Activated T-helper 1 cell treated with anti-CD3 and anti-CD28 coated beads, Interleukin-12 subunit alpha, Interleukin-12 subunit beta, Interleukin-2, Interleukin-4 antibody, amounts not matched to agents 30 ng/mL and 10 ng/mL and 1 ng/mL, durations not matched to agents 14 hours and 24 hours and 36 hours (primary cell): ENCODE measurements around the gene PAQR9. TPM values are rescaled to one million over a fixed set of nuclear protein-coding genes. Genes with fewer than 3 reads are reported as not detected.

Experiments
- DNase-seq: peaks from one replicate; pipeline ENCODE4 v3.0.0; 2021; ENCODE audit warnings: low spot score
- H3K27ac Mint-ChIP-seq: one replicate; pipeline ENCODE4 v1.8.0; 2021; ENCODE audit warnings: mild to moderate bottlenecking, mixed read lengths
- H3K27me3 Mint-ChIP-seq: one replicate; pipeline ENCODE4 v1.8.0; 2022; ENCODE audit warnings: mild to moderate bottlenecking, moderate library complexity, mixed read lengths; ENCODE audit not compliant: insufficient read depth
- H3K36me3 Mint-ChIP-seq: one replicate; pipeline ENCODE4 v1.8.0; 2021; ENCODE audit warnings: low read depth, mixed read lengths
- H3K4me1 Mint-ChIP-seq: one replicate; pipeline ENCODE4 v1.8.0; 2021; ENCODE audit warnings: low read depth, mixed read lengths
- H3K4me3 Mint-ChIP-seq: one replicate; pipeline ENCODE4 v1.8.0; 2021; ENCODE audit warnings: mild to moderate bottlenecking, moderate library complexity, mixed read lengths
- H3K9me3 Mint-ChIP-seq: one replicate; pipeline ENCODE4 v1.8.0; 2021; ENCODE audit warnings: mixed read lengths
- intact Hi-C: fragments of 100-400 bp; cut with micrococcal nuclease; formaldehyde crosslinking; loops from one replicate; pipeline ENCODE4 v1.15.1; 2024
- total RNA-seq: library from RNA; stranded (reverse); gene quantifications from 2 replicates; pipeline ENCODE4 v1.2.3, GENCODE V29; 2022

PAQR9 gene
- total RNA-seq, 1 donor from 2014 or later: not detected

DNA sequence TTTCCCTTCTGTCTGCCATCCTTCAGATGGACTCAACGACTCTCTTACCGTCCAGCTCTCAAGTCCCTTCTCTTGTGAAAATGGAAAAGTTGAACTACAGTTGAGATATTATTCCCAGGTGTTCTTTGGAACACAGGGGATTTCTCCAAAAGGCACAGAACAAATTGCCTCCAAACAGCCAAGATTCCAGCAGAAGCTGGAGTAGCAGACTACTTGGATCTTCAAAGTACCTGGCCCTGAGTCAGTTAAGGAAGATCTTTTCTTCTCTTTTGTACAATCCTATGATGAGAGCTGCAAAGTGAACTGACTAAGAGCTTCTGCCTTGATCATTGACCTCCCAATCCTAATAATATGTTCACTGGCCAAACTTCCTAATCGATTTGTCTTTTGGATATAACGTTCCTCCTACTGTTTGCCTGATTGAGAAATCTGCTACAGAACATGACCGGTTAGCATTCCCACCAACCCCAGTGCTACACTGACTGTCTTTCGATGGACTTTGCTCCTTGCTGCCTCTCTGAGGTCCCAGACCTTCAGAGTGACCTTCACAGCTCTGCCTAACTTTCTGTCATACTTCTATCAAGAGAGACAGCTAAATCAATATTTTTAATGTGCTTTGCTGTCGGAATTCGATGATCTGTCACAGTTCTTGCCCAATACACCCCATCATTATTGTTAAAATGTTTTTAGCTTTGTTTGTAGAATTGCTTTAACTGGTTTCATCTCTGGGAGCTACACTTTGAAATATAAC is 21.9 kb downstream of the PAQR9 start:
- no peak for DNase-seq
- Mint-ChIP-seq H3K27ac (no peak overlapping the region), H3K4me1 (peaks cover 14% of the 10 kb centered on the region), H3K36me3 (no peaks in the 10 kb centered on the region), H3K9me3 (no peaks in the 10 kb centered on the region), H3K27me3 (peaks cover 7% of the 10 kb centered on the region), H3K4me3 (no peak overlapping the region)
- intact Hi-C loops: no loop called here

DNA sequence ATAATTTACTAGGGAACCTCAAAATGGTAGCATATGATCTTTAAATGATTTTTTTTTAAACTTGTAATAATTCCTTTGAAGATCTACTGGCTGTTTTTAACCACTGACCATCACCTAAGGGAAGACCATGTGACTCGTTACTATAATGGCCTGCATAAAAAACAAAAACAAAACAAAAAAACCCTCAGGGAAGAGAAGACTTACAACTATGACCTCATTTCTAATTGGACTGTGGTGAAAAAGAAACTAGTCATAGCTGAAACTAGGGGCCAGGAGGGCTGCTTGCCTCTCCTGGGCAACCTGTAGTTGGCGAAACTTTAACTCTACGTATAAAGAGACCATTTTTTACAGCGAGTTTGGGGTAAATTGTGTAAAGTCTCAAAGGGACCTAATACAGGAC is 23.0 kb downstream of the PAQR9 start:
- Mint-ChIP-seq H3K9me3 (no peaks in the 10 kb centered on the region), H3K27ac (no peak overlapping the region), H3K36me3 (no peaks in the 10 kb centered on the region), H3K27me3 (peaks cover 9% of the 10 kb centered on the region), H3K4me1 (peaks cover 14% of the 10 kb centered on the region), H3K4me3 (no peak overlapping the region)
- intact Hi-C loops: no loop called here
- no peak for DNase-seq

GRCh38 chr3:142940000-142940399 is 23.5 kb downstream of the PAQR9 start:
- Mint-ChIP-seq H3K27ac (no peak overlapping the region), H3K9me3 (no peaks in the 10 kb centered on the region), H3K4me1 (peaks cover 12% of the 10 kb centered on the region), H3K27me3 (peaks cover 9% of the 10 kb centered on the region), H3K4me3 (no peak overlapping the region), H3K36me3 (no peaks in the 10 kb centered on the region)
- intact Hi-C loops: no loop called here
- no peak for DNase-seq

DNA sequence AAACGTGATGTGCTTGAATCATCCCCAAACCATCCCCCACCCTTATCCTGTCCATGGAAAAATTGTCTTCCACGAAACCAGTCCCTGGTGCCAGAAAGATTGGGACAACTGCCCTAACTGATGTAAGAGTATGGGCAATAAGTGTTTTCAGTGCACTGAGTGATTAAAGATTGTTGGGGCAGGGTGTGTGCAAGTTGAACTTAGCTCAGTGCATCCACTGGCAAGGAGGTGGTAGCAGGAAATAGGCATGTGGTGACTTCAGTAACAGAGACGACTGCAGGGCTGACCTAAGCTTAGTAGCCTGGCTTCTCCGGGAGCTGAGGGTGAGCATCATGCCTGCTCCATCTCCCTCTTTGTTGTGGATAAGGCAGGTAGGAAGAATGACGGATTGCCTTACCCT is 27.5 kb downstream of the PAQR9 start:
- H3K9me3 Mint-ChIP-seq: no peaks in the 10 kb centered on the region
- H3K27me3 Mint-ChIP-seq: peaks cover 7% of the 10 kb centered on the region
- no peaks in the 10 kb centered on the region for H3K4me1 Mint-ChIP-seq
- intact Hi-C loops: no loop called here
- no peak for DNase-seq
- H3K4me3 Mint-ChIP-seq: no peak overlapping the region
- no peak overlapping the region for H3K27ac Mint-ChIP-seq
- H3K36me3 Mint-ChIP-seq: no peaks in the 10 kb centered on the region

GRCh38 chr3:142934887-142935269 is 28.6 kb downstream of the PAQR9 start:
- DNase-seq: no peak
- Mint-ChIP-seq H3K36me3 (no peaks in the 10 kb centered on the region), H3K4me3 (no peak overlapping the region), H3K4me1 (no peaks in the 10 kb centered on the region), H3K27me3 (peaks cover 5% of the 10 kb centered on the region), H3K9me3 (no peaks in the 10 kb centered on the region), H3K27ac (no peak overlapping the region)
- intact Hi-C loops: no loop called here

- Mint-ChIP-seq H3K36me3 (no peaks in the 10 kb centered on the region), H3K27me3 (peaks cover 5% of the 10 kb centered on the region), H3K9me3 (no peaks in the 10 kb centered on the region), H3K4me1 (no peaks in the 10 kb centered on the region), H3K27ac (no peak overlapping the region), H3K4me3 (no peak overlapping the region)
- intact Hi-C loops: no loop called here
- no peak for DNase-seq
These were observed 29.2 kb downstream of the PAQR9 start for GRCh38 chr3:142934128-142934886.

DNA sequence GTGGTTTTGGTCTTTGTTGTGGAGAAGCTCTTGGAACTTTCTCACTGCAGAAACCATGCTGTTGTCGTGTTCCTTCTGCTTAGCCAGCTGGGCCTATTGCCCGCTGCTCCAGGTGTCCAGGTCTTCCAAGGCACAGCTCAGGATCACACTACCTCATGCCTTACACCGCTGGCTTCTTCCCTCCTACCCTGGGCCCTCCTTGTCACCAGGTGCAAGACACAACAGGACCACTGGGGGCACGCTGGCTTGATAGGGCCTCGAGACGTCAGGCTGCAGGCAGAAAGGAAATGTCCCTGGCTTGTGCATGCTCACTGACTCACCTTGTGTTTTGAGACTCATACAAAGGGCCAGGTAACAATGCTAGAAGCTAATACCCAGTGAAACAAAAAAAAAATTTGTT is 32.3 kb downstream of the PAQR9 start:
- no peaks in the 10 kb centered on the region for H3K9me3 Mint-ChIP-seq
- intact Hi-C loops: no loop called here
- H3K27me3 Mint-ChIP-seq: peaks cover 12% of the 10 kb centered on the region
- H3K27ac Mint-ChIP-seq: no peak overlapping the region
- no peak for DNase-seq
- no peaks in the 10 kb centered on the region for H3K36me3 Mint-ChIP-seq
- H3K4me3 Mint-ChIP-seq: no peak overlapping the region
- no peaks in the 10 kb centered on the region for H3K4me1 Mint-ChIP-seq

DNA sequence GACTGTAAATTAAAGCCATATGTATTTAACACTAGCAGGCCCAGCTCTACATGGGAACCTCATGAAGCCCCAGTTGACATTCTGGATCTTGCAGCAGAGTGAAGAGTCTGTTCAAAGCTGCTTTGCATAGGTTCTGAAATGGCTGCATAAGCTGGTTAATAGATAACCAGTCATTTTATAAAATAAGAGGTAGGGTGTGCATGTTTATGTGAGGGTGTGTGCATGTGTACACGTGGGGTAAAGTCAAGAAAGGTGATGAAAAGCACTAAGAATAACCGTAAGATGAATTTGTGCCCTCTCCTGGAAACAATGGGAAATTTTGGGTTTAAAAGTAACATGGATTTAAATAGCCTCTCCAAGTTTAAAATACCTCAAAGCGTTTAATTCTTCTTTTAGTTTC is 33.0 kb downstream of the PAQR9 start:
- Mint-ChIP-seq H3K27me3 (peaks cover 18% of the 10 kb centered on the region), H3K4me1 (no peaks in the 10 kb centered on the region), H3K27ac (no peak overlapping the region), H3K36me3 (no peaks in the 10 kb centered on the region), H3K4me3 (no peak overlapping the region), H3K9me3 (no peaks in the 10 kb centered on the region)
- no peak for DNase-seq
- intact Hi-C loops: no loop called here

DNA sequence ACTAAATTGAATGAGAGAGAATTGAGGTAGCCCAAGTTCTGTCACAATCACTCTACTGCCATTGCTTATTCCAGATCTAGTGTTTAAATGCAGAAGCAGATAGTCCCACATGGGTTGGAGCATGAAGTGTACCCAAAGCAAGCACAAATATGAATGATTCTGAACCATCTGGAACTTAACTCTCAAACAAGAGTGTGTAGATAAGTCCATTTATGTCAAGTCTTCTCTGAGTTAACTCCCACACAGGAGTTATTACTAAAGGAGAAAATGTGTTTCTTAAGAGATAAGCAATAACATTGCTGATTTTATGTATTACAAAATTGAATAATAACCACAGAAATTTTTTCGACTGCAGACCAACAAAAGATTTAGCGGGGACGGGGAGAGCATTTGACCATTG is 33.6 kb downstream of the PAQR9 start:
- Mint-ChIP-seq H3K9me3 (no peaks in the 10 kb centered on the region), H3K36me3 (no peaks in the 10 kb centered on the region), H3K4me3 (no peak overlapping the region), H3K4me1 (no peaks in the 10 kb centered on the region), H3K27me3 (peaks cover 20% of the 10 kb centered on the region), H3K27ac (no peak overlapping the region)
- intact Hi-C loops: loop anchor here (1.0 kb wide), 4 partner anchors 57 to 744 kb away; no protein-coding TSS in a partner anchor
- DNase-seq: no peak

- H3K36me3 Mint-ChIP-seq: no peaks in the 10 kb centered on the region
- H3K4me1 Mint-ChIP-seq: no peaks in the 10 kb centered on the region
- intact Hi-C loops: loop anchor here (1.0 kb wide), 4 partner anchors 58 to 745 kb away; no protein-coding TSS in a partner anchor
- H3K9me3 Mint-ChIP-seq: no peaks in the 10 kb centered on the region
- H3K27ac Mint-ChIP-seq: no peak overlapping the region
- H3K4me3 Mint-ChIP-seq: no peak overlapping the region
- DNase-seq: peak; percentile 22
- peaks cover 24% of the 10 kb centered on the region for H3K27me3 Mint-ChIP-seq
These were observed 34.4 kb downstream of the PAQR9 start for GRCh38 chr3:142929109-142929508.

- H3K36me3 Mint-ChIP-seq: no peaks in the 10 kb centered on the region
- intact Hi-C loops: no loop called here
- DNase-seq: no peak
- peaks cover 29% of the 10 kb centered on the region for H3K27me3 Mint-ChIP-seq
- H3K27ac Mint-ChIP-seq: no peak overlapping the region
- no peaks in the 10 kb centered on the region for H3K9me3 Mint-ChIP-seq
- H3K4me3 Mint-ChIP-seq: no peak overlapping the region
- no peaks in the 10 kb centered on the region for H3K4me1 Mint-ChIP-seq
These were observed 37.0 kb downstream of the PAQR9 start for GRCh38 chr3:142926368-142926944.

- Mint-ChIP-seq H3K36me3 (no peaks in the 10 kb centered on the region), H3K27me3 (peaks cover 26% of the 10 kb centered on the region), H3K9me3 (no peaks in the 10 kb centered on the region), H3K4me3 (no peak overlapping the region), H3K4me1 (no peaks in the 10 kb centered on the region), H3K27ac (no peak overlapping the region)
- no peak for DNase-seq
- intact Hi-C loops: no loop called here
These were observed 38.3 kb downstream of the PAQR9 start for GRCh38 chr3:142925140-142925539.

DNA sequence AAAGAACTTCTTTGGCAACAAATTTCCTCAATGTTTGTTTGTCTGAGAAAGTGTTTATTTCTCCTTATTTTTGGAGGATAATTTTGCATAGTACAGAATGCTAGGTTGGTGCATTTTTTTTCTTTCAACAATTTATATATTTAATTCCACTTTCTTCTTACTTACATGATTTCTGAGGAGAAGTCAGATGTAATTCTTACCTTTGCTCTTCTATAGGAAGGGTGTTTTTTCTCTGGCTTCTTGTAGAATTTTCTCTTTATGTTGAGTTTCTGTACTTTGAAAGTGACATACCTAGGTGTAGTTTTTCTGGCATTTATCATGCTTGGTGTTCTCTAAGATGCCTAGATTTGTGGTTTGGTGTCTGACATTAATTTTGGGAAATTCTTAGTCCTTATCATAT is 39.8 kb downstream of the PAQR9 start:
- no peaks in the 10 kb centered on the region for H3K36me3 Mint-ChIP-seq
- no peak for DNase-seq
- intact Hi-C loops: no loop called here
- no peaks in the 10 kb centered on the region for H3K9me3 Mint-ChIP-seq
- H3K27ac Mint-ChIP-seq: no peak overlapping the region
- peaks cover 23% of the 10 kb centered on the region for H3K27me3 Mint-ChIP-seq
- no peak overlapping the region for H3K4me3 Mint-ChIP-seq
- no peaks in the 10 kb centered on the region for H3K4me1 Mint-ChIP-seq
